Fibroblast of skin of left biceps (primary cell): Measurements from ENCODE around the gene G3BP1.
"Not testable (repeated sequence)": the region's sequence is repeated elsewhere in the genome, so short reads cannot be mapped to it uniquely, and the experiment has no call there.

ENCODE experiments used
- DNase-seq, 2 experiments: peaks; one replicate each; pipeline ENCODE4 v3.0.0-alpha.2; 2013; ENCODE audit warnings: low read depth in 2 of 2

The G3BP1 gene

GRCh38 chr5:151798674-151799073 lies 26.9 kb downstream of the G3BP1 start:
- no peak for DNase-seq

GRCh38 chr5:151799407-151799806 lies 27.7 kb downstream of the G3BP1 start:
- no peak for DNase-seq

- DNase-seq, result no peak
Measured at GRCh38 chr5:151800532-151800931, 28.8 kb downstream of the G3BP1 start.

GRCh38 chr5:151805414-151806223 lies 33.9 kb downstream of the G3BP1 start:
- peak; percentile 88 to 92 for DNase-seq

GRCh38 chr5:151808451-151809169 lies 36.9 kb downstream of the G3BP1 start:
- DNase-seq, result no peak

GRCh38 chr5:151810449-151810848 lies 38.7 kb downstream of the G3BP1 start:
- DNase-seq, result no peak

GRCh38 chr5:151810897-151811296 lies 39.1 kb downstream of the G3BP1 start:
- DNase-seq, result no peak

GRCh38 chr5:151811593-151812321 lies 40.0 kb downstream of the G3BP1 start:
- DNase-seq, result no peak

- no peak for DNase-seq
Measured at GRCh38 chr5:151812757-151813309, 41.1 kb downstream of the G3BP1 start.

GRCh38 chr5:151815051-151815450 lies 43.3 kb downstream of the G3BP1 start:
- DNase-seq, result no peak

- DNase-seq, result no peak
Measured at GRCh38 chr5:151819830-151820229, 48.1 kb downstream of the G3BP1 start.

GRCh38 chr5:151820271-151820670 lies 48.5 kb downstream of the G3BP1 start:
- no peak for DNase-seq

GRCh38 chr5:151820903-151821302 lies 49.1 kb downstream of the G3BP1 start:
- DNase-seq, result no peak

GRCh38 chr5:151822141-151822540 lies 50.4 kb downstream of the G3BP1 start:
- no peak for DNase-seq

- peak in 1 of 2 experiments; percentile 47 for DNase-seq
Measured at GRCh38 chr5:151825445-151825844, 53.7 kb downstream of the G3BP1 start.

- DNase-seq, result no peak
Measured at GRCh38 chr5:151829370-151829769, 57.6 kb downstream of the G3BP1 start.

GRCh38 chr5:151832843-151833242 lies 61.1 kb downstream of the G3BP1 start:
- not testable (repeated sequence) for DNase-seq

- DNase-seq, result no peak
Measured at GRCh38 chr5:151846765-151847164, 75.0 kb downstream of the G3BP1 start.

- no peak for DNase-seq
Measured at GRCh38 chr5:151847871-151848270, 76.1 kb downstream of the G3BP1 start.

- DNase-seq, result no peak
Measured at GRCh38 chr5:151855701-151856100, 83.9 kb downstream of the G3BP1 start.

- no peak for DNase-seq
Measured at GRCh38 chr5:151856861-151857260, 85.1 kb downstream of the G3BP1 start.

- DNase-seq, result not testable (repeated sequence)
Measured at GRCh38 chr5:151860867-151861266, 89.1 kb downstream of the G3BP1 start.
